Umbilical cord (tissue), 1 donor: ENCODE data around the gene CASP14. TPM values are rescaled to one million over a fixed set of nuclear protein-coding genes. Genes with fewer than 3 reads are reported as not detected.

Source experiments
- total RNA-seq: library from RNA; depleted of rRNA; stranded (reverse); fragments of >200 nt; gene quantifications from one replicate; pipeline ENCODE4 v1.2.3, GENCODE V29; 2014; ENCODE audit warnings: low replicate concordance; ENCODE audit not compliant: insufficient read depth

Gene CASP14
- total RNA-seq, 1 donor from 2014 or later = 0.48 TPM

Other genes with a start within 250 kb of the CASP14 start
- gene OR7A5, start 214.3 kb upstream of the CASP14 start, total RNA-seq = 9.1 TPM
- 6.3 TPM for gene OR7C1, start 214.3 kb upstream of the CASP14 start, total RNA-seq
- gene OR7A10, start 200.6 kb upstream of the CASP14 start, total RNA-seq = not detected
- 3.9 TPM for gene OR7A17, start 163.3 kb upstream of the CASP14 start, total RNA-seq
- not detected for gene OR7C2, start 108.0 kb upstream of the CASP14 start, total RNA-seq
- gene SLC1A6, start 69.6 kb upstream of the CASP14 start, total RNA-seq = 6.7 TPM
- gene OR1I1, start 32.7 kb downstream of the CASP14 start, total RNA-seq = 0.96 TPM
- 22.9 TPM for gene SYDE1, start 57.9 kb downstream of the CASP14 start, total RNA-seq
- gene NOTCH3, start 151.5 kb downstream of the CASP14 start, total RNA-seq = 58.0 TPM
- gene EPHX3, start 183.0 kb downstream of the CASP14 start, total RNA-seq = not detected